DMS 273 treated with DMSO at 0.1 percent for 48 hours (cell line): ENCODE measurements around the gene DRD5.
"Not testable (repeated sequence)": the region's sequence is repeated elsewhere in the genome, so short reads cannot be mapped to it uniquely, and the experiment has no call there.

Experiments
- DNase-seq: peaks from one replicate; lab custom pipeline; 2025; lab: John Stamatoyannopoulos, UW

Gene DRD5

DNA sequence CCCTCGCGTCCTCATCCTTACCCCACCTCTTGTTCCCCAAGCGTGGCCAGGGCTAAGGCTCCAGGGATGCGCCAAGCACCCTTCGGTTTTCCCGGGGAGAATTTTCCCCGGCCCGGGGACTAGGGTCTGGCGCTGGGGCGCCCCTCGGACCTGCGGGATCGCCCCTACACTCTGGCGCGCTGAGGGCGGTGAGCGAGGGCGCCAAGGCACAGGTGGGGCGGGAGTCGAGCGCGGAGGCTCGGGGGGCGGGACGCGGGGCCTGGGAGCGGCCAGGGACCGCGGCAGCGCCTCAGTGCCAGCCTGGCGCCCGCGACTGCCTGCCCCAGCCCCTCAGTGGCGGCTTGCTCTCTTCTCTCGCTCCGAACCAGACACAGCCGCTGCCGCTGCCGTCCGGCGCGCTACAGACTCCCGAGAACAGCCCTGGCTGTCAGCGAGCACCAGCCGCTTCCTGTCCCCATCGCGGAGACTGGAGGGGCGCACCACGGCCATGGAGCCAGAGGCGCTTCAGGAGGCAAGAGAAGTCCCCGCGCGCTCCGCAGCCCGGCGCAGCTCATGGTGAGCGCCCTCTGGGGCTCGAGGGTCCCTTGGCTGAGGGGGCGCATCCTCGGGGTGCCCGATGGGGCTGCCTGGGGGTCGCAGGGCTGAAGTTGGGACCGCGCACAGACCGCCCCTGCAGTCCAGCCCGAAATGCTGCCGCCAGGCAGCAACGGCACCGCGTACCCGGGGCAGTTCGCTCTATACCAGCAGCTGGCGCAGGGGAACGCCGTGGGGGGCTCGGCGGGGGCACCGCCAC is at the start of gene DRD5:
Gene DRD5 (plus strand): TSS at position 292 of the 793 bp plus-strand sequence. CDS start 396 bp downstream, at position 688.
- DNase-seq: no peak

- DNase-seq: not testable (repeated sequence)
Measured at GRCh38 chr4:9732256-9732655, 49.2 kb upstream of the DRD5 start.

DNA sequence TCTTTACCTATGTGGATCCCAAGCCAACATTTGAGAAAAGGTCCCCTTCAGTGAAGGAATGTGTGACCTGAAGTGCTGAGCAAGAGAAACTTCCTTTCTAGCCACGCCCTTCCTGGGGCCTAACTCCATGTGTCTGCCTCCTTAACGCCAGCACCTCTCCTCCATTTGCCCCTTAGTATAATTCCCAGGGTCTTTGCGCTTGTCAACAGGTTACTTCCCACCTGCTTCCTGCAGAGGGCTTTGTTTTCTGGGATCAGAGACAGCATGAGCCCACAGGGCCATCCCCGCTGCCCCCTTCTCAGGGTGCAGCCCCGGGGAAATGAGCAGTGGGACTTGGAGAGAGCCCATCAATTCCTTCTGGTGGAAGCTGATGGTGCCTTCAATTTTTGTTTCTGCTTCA is 45.9 kb upstream of the DRD5 start:
- no peak for DNase-seq

- not testable (repeated sequence) for DNase-seq
Measured at GRCh38 chr4:9737280-9737679, 44.2 kb upstream of the DRD5 start.

- DNase-seq: not testable (repeated sequence)
Measured at GRCh38 chr4:9743789-9744188, 37.6 kb upstream of the DRD5 start.

DNA sequence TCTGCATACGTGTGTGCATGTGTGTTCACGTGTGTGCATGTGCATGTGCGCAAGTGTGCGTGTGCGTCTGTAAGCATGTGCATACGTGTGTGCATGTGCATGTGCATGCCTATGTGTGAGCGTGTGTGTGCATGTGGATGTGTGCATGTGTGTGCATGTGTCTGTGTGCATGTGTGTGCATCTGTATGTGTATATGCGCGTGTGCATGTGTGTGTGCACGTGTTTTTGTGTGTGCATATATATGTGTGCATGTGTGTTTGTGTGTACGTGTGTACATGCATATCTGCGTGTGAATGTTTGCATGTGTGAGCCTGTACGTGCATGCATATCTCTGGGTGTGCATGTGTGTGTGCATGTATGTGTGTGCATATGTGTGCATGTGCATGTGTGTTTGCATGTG is 35.7 kb upstream of the DRD5 start:
- no peak for DNase-seq

DNA sequence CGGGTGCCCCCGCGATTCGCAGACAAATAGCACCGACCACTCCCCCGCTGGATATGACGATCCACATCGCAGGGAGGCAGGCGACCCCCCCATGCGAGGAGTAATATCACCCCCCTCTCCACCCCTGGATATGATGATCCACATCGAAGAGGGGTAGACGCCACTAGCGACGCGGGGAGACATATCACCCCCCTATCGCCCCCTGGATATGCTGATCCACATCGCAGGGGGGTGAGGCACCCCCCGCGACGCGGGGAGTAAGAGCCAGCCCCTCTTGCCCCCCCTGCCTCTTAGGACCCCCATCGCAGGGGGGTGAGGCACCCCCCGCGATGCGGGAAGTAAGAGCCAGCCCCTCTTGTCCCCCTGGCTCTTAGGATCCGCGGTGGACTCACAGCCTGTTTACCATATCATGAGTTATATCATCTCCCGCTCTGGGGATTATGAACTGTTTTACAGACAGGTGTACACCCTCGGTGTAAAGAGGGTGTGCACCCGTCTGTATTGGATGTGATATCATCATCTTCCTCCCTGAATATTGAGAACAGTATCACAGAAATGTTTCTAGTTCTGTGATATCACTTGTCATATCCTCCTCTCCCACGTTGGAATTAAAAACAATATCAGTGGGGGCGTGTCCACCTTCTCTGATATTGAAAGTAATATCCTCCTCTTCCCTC is 22.7 kb upstream of the DRD5 start:
- DNase-seq: no peak

DNA sequence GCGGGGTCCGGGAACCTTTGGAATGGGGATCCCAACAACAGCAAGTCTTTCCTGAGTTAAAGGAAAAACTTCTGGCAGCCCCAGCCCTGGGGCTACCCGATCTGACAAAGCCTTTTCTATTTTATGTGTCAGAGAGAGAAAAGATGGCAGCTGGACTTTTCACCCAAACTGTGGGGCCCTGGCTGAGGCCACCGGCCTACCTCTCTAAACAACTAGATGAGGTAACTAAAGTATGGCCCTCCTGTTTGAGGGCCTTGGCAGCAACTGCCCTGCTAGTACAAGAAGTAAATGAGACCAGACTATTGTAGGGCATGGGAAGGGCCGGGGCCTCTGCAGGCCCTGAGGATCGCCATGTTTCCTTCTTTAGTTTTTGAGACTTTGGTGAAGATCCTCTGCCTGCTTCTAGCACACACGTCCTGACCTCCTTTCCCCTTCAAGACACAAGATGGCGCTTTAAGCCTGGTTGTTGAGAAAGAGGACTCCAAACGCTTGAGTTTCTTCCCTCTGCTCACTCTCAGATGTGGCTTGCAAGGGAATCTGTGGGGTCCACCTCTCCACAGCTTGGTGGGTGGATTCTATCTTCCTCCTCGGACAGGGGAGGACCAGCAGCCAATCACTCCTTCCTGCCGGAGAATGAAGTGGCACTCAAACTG is 18.5 kb upstream of the DRD5 start:
- peak; percentile 11 for DNase-seq

GRCh38 chr4:9764155-9764696 is 17.2 kb upstream of the DRD5 start:
- no peak for DNase-seq

- DNase-seq: no peak
Measured at GRCh38 chr4:9765091-9765490, 16.3 kb upstream of the DRD5 start.

- DNase-seq: no peak
Measured at GRCh38 chr4:9769321-9769720, 12.1 kb upstream of the DRD5 start.

- DNase-seq: no peak
Measured at GRCh38 chr4:9771034-9771433, 10.4 kb upstream of the DRD5 start.

GRCh38 chr4:9773471-9773870 is 8.0 kb upstream of the DRD5 start:
- DNase-seq: no peak

- DNase-seq: no peak
Measured at GRCh38 chr4:9782136-9782436, 652 bp downstream of the DRD5 start.

- not testable (repeated sequence) for DNase-seq
Measured at GRCh38 chr4:9785891-9786290, 4.5 kb downstream of the DRD5 start.

DNA sequence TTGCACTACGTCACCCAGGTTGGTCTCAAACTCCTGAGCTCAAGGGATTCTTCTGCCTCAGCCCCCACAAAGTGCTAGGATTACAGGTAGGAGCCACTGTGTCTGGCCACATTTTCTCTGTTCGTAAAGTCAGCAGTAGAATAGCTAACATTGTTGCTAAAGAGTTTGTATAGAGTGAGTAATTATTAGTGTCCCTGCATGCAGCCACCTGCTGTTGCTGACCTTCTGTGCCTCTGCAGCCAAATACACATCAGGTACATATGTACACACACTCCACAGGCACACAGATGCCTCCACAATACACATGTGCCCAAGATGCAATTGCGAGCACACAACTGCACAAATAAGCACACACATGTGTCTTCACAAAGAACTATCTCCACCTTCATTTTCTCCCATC is 10.9 kb downstream of the DRD5 start:
- DNase-seq: no peak

DNA sequence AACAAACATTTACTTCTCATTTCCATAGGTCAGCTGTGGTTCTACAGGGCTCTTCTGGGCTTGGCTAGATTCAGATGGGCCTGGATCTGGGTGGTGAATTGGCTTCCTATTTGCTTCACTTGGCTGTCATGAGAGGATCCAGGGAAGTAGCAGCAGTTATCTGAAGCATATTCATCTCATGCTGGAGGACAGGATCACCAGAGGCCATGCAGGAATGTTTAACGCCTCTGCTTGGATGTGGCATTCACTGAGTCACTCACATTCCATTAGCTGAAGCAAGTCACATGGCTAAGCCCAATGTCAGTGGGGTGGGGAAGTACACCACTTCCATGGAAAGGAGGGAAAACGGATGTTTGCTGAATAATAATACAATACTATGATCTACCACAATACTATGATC is 15.2 kb downstream of the DRD5 start:
- DNase-seq: not testable (repeated sequence)

GRCh38 chr4:9800848-9801247 is 19.4 kb downstream of the DRD5 start:
- DNase-seq: no peak

DNA sequence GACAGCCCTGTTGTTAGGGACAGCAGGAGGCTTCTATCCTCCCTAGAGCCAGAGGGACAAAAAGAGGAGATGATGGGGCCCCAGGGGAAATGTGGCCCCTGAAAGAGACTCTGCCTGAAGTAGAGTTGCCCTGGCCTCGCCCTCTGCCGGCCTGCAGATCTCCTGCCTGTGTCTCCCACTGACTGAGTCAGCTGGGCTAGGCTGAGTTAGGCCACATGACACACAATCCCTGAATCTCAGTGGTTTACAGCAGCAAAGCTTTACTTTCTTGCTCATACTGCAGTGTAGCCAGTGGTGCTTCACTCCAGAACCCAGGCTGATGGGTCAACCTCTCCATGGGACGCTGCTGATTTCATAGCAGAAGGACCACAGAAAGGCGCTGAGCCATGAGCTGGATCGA is 23.5 kb downstream of the DRD5 start:
- DNase-seq: no peak

DNA sequence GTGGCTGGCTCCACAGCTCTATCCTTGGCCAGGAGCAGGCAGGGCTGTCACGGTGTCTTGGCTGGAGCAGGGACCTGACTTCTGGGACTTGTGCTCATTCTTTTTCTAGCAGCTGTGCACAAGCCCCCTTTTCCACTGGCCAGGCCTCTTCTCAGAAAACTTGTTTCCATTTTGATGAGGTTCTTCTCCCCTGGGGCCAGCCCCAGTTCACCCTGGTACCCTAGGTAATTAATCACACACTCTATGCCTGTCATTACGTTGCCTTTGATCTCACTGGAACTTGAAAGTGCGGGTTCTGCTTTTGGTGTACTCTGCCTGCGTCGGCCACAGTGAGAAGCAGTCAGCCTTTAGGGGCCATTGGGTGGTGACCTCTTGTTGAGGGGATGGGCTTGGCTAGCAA is 26.6 kb downstream of the DRD5 start:
- DNase-seq: no peak

- DNase-seq: no peak
Measured at GRCh38 chr4:9811806-9812205, 30.4 kb downstream of the DRD5 start.

- no peak for DNase-seq
Measured at GRCh38 chr4:9812501-9813340, 31.3 kb downstream of the DRD5 start.
